ENCODE results near the gene RALGAPA2.

Gene RALGAPA2

GRCh38 chr20:20447196-20447595 is 265.2 kb downstream of the RALGAPA2 start:
- Mint-ChIP-seq H3K36me3 (ENCODE audit: low read depth) (no peaks in the 10 kb centered on the region), H3K27me3 (ENCODE audit: low read depth, poor library complexity) (peaks cover 5% of the 10 kb centered on the region), H3K4me1 (peaks cover 3% of the 10 kb centered on the region), H3K9me3 (no peaks in the 10 kb centered on the region), H3K4me3 (no peak overlapping the region), H3K27ac (no peak overlapping the region)
- no peak for DNase-seq
- no peak for TF ChIP-seq CTCF (IDR thresholded peaks at IDR 0.05)

- H3K4me3 Mint-ChIP-seq = no peak overlapping the region
- no peak overlapping the region for H3K27ac Mint-ChIP-seq
Observed at GRCh38 chr20:20446425-20447015, 265.9 kb downstream of the RALGAPA2 start.

GRCh38 chr20:20446001-20446400 is 266.4 kb downstream of the RALGAPA2 start:
- TF ChIP-seq CTCF (IDR thresholded peaks at IDR 0.05) = no peak
- Mint-ChIP-seq H3K4me3 (no peak overlapping the region), H3K27ac (no peak overlapping the region), H3K27me3 (ENCODE audit: low read depth, poor library complexity) (no peaks in the 10 kb centered on the region), H3K9me3 (no peaks in the 10 kb centered on the region), H3K4me1 (peaks cover 7% of the 10 kb centered on the region), H3K36me3 (ENCODE audit: low read depth) (no peaks in the 10 kb centered on the region)
- no peak for DNase-seq

More at GRCh38 chr20:20446425-20447015, 265.9 kb downstream of the RALGAPA2 start:
- no peak for DNase-seq
- no peak for TF ChIP-seq CTCF (IDR thresholded peaks at IDR 0.05)
- Mint-ChIP-seq H3K36me3 (ENCODE audit: low read depth) (no peaks in the 10 kb centered on the region), H3K4me1 (peaks cover 2% of the 10 kb centered on the region), H3K27me3 (ENCODE audit: low read depth, poor library complexity) (no peaks in the 10 kb centered on the region), H3K9me3 (no peaks in the 10 kb centered on the region)

GRCh38 chr20:20443504-20443903 is 268.9 kb downstream of the RALGAPA2 start:
- Mint-ChIP-seq H3K36me3 (ENCODE audit: low read depth) (no peaks in the 10 kb centered on the region), H3K4me3 (no peak overlapping the region), H3K27me3 (ENCODE audit: low read depth, poor library complexity) (no peaks in the 10 kb centered on the region), H3K27ac (no peak overlapping the region), H3K9me3 (no peaks in the 10 kb centered on the region), H3K4me1 (peaks cover 9% of the 10 kb centered on the region)
- TF ChIP-seq CTCF (IDR thresholded peaks at IDR 0.05) = no peak
- DNase-seq = no peak

GRCh38 chr20:20442466-20442865 is 270.0 kb downstream of the RALGAPA2 start:
- Mint-ChIP-seq H3K9me3 (no peaks in the 10 kb centered on the region), H3K27ac (no peak overlapping the region), H3K27me3 (ENCODE audit: low read depth, poor library complexity) (no peaks in the 10 kb centered on the region), H3K4me3 (no peak overlapping the region), H3K4me1 (peaks cover 9% of the 10 kb centered on the region), H3K36me3 (ENCODE audit: low read depth) (peaks cover 4% of the 10 kb centered on the region)
- DNase-seq = no peak
- no peak for TF ChIP-seq CTCF (IDR thresholded peaks at IDR 0.05)

Data from nephron progenitor cell (in vitro differentiated cells).